ENCODE measurements around the gene BIVM. TPM values are rescaled to one million over a fixed set of nuclear protein-coding genes. Genes with fewer than 3 reads are reported as not detected.

The BIVM gene
- polyA plus RNA-seq, 3 donors: 38.6 to 78.8 (median 63.7) TPM

GRCh38 chr13:102838273-102838672 is 39.4 kb downstream of the BIVM start:
- DNase-seq: no peak

- DNase-seq: no peak
Observed at GRCh38 chr13:102838982-102839381, 40.1 kb downstream of the BIVM start.

DNA sequence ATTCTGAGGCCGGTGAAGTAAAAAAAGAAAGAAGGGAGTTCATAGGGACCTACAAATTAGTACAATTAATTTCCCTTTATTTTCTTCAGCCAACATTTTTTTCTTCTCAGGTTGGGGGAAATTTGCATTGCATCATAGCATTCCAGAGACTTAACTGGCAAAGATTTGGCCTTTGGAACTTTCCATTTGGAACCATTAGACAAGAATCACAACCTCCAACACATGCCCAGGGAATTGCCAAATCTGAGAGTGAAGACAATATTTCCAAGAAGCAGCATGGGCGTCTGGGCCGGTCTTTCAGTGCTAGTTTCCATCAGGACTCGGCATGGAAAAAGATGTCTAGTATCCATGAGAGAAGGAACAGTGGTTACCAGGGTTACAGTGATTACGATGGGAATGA is 40.5 kb downstream of the BIVM start:
- no peak for DNase-seq

- DNase-seq: no peak
Observed at GRCh38 chr13:102845289-102845629, 46.3 kb downstream of the BIVM start.

- peak; percentile 95 for DNase-seq
Observed at GRCh38 chr13:102845630-102846260, 46.8 kb downstream of the BIVM start, which contains the start of gene ERCC5. TSS of gene ERCC5 (plus strand) at chr13:102846032. CDS start at chr13:102846267, 235 bp downstream.

DNA sequence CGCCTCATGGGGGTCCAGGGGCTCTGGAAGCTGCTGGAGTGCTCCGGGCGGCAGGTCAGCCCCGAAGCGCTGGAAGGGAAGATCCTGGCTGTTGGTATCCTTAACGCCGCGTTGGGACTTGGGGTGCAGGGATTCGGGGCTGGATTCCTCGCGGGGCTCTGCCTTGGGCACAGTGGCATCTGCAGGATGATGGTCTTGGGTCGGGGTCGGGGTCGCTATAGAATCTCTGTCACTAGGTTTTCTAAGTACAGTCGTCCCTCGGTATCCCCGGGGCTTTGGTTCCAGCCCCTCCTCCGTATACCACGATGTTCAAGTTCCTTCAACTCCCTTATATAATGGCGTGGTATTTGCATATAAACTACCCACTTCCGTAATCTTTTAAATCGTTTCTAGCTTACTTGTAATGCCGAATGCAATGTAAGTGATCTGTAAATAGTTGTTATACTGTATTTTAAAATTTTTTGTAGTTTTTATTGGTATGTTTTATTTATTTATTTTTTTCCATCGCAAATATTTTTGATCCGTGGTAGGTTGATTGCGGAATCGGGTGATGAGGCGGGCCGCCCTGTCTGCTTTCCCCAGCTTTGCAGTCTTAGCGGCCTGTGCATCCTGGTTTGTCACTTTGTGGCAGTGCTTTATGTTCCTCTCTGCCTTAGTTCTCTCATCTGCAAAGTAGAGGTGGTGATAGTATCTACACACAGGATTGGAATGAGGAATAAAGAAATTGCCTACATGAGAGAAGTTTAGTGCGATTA is 47.5 kb downstream of the BIVM start:
- peak; percentile 22 for DNase-seq

DNA sequence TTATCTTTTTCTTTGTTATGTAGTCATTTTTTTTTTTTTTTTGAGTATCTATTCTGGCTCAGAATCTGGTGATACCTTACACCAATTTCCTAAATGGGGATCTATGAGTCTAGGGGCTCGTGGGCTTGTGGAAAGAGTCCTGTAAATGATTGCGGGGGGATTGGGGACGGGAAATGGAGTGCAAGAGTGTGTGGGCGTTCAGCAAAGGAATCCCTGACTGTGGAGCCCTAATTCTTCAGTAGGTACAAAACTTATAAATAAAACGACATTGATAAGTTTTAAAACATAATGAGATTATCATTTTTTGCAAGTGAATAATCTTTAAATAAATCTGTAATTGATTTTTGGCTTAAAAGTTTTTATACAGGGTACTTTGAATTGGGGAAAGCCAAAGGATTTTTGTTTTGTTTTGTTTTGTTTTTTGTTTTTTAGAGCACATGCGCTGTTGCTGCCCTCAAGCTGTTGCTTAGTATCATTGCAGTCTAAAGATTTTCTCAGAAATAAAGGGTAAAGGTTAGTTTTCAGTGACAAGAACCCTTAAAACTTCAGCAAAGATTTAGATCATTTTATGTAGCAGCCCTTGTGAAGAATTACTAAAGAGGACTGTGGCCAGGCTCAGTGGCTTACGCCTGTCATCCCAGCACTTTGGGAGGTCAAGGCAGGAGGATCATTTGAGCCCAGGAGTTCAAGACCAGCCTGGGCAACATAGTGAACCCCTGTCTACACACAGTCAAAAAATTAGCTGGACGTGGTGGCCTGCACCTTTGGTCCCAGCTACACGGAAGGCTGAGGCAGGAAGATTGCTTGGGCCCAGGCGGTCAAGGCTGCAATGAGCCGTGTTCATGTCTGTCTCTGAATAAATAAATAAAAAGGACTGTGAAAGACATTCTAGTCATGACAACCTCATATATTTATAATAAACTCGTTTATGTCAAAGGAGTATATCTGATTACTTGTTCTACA is 48.6 kb downstream of the BIVM start:
- DNase-seq: peak; percentile 47

DNA sequence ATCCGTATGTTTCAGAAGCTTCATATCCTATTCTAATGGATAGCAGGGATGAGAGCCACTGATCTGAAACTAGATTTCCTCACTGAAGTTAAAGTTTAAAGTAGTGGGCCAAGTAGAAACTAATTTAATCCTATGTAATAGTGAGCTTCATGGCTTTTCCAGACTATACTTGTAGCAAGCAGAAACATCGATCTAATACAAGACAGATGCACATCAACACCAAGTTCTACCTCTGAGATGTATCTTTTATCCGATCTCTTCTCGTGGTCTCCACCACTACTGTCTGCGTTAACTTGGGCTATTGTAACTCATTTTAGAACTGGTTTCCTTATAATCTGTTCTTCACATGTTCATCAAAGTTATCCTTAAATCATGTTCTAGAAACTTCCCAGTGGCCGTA is 50.0 kb downstream of the BIVM start:
- no peak for DNase-seq

DNA sequence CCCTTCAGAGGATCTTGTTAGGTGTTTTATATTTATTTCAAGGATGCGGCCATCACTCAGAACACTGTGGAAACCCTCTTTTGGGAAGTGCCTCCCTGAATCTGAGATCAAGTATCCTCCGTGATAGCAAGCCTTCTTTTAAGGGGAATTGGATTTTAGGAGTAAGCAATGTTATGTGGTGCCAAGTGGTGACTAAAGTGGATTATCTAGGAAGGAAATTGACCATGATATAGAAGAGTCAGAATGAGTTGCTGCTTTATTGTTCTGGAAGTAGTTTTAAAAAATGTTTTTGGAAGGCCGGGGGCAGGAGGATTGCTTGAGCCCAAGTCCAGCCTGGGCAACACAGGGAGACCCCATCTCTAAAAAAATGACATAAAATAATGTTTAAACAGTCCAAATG is 53.6 kb downstream of the BIVM start:
- no peak for DNase-seq

GRCh38 chr13:102854675-102855074 is 55.8 kb downstream of the BIVM start:
- no peak for DNase-seq

- no peak for DNase-seq
Observed at GRCh38 chr13:102856557-102856956, 57.6 kb downstream of the BIVM start.

GRCh38 chr13:102862624-102863210 is 63.8 kb downstream of the BIVM start:
- DNase-seq: no peak

DNA sequence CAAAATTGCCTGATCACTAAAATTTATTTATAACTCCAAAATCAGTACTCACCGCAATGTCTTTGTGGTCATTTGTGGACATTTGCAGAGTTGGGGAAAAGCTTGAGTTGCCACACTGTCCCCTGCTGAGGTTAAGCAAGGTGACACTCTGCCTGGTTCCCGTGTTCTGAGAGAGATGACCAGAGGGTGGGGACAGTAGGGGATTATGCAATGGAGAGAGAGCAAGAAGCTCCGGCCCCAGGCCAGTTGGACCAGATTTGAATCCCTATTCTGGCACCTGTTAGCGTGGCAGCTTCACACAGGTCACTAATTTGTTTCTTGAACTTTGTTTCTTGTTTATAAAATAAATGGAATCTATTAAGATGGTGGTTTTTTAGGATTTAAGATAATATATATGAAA is 64.7 kb downstream of the BIVM start:
- no peak for DNase-seq

GRCh38 chr13:102868366-102868936 is 69.5 kb downstream of the BIVM start:
- no peak for DNase-seq

- no peak for DNase-seq
Observed at GRCh38 chr13:102869948-102870676, 71.2 kb downstream of the BIVM start.

DNA sequence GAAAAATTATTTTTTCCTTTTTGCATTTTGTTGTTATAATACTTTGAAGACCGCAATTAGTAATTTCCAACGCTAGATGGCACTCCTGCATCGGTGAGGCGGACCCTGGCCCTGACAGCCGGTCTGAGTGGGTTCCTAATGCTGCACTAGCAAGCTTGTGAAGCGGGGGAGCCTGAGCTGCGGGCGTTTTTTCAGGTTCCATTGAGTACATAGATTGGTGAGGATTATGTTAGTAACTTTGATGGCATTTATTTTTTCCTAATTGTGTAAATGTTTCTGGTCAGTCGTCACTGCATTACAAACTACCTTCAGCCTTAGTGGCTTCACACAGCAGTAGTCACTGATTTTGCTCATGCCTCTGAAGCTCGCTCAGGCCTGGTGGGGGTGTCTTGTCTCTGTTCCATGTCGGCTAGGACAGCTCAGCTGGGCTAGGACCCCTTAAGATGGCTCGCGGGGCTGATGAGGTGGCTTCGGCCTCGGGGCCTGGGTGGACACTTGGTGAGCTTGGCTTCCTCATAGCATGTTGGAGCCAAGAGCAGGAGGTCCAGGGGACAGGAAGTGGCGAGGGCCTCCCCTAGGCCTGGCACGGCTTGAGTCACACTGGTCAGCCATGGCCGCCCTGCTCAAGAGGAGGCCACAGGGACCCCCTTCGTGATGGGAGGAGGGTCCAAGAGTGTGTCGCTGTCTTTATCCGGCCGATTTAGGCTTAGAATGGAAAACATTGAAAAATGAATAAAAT is 71.9 kb downstream of the BIVM start:
- peak; percentile 57 for DNase-seq

DNA sequence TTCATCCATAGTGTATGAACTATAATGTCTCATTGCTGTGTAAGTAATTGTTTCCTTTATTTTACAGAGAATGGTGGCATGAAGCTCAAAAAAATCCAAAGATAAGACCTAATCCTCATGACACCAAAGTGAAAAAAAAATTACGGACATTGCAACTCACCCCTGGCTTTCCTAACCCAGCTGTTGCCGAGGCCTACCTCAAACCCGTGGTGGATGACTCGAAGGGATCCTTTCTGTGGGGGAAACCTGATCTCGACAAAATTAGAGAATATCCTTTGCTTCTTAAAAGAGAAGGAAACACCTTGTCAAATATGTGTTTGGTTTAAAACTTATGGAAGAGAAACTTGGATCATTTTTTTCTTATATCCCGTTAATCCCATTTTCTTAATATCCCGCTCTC is 73.2 kb downstream of the BIVM start:
- DNase-seq: no peak

DNA sequence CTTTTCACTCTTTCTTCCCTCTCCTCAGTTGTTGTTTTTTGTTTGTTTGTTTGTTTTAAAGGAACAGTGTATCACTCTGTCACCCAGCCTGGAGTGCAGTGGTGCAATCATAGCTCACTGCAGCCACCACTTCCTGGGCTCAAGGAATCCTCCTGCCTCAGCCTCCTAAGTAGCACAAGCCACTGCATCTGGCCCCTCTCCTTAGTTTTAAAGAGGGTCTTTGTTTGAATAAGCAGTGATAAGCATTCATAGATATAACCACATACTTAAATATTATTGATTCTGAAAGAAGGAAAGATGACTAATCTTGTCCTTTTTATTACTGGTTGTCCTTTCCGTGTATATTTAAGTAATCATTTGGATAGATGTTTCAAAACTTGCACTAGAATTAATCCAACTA is 73.6 kb downstream of the BIVM start:
- no peak for DNase-seq

DNA sequence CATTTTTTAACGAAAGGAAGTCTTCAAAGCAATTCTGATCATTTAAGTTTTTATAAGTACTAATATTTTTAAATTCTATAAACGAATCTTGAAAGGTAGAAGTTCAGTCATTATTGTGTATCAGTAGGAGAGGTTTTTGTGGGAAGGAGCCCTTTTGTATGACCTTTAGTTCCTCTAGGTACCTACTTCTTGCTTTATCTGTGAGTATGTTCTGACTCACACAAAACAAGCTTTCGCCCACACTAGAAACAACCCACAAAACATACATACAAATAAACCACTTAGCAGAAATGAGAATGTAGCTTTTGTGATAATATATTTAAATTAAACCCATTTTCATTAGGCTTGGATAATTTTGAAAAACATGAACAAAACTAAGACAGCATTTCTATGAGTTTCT is 74.7 kb downstream of the BIVM start:
- DNase-seq: no peak

GRCh38 chr13:102875256-102875655 is 76.3 kb downstream of the BIVM start:
- DNase-seq: no peak
